HepG2 (cell line): Measurements from ENCODE around the gene PDCD5.

Experiments
- CTCF ChIP-seq: sonication (generic); formaldehyde crosslinking; IDR thresholded peaks from 2 replicates; pipeline ENCODE4 v1.5.0; 2020; ENCODE audit warnings: mild to moderate bottlenecking, missing genetic modification reagents, moderate library complexity
- ERF ChIP-seq: IDR thresholded peaks from 2 replicates; pipeline ENCODE4 v1.6.1; 2018; ENCODE audit warnings: missing biosample characterization, missing genetic modification reagents
- FOXA1 ChIP-seq, 2 experiments: fragments of 450-650 bp in 1 of 2; sonication (generic) in 1 of 2; formaldehyde crosslinking in 1 of 2; IDR thresholded peaks; 2 replicates each; pipeline versions ENCODE4 v1.4.0 to v1.6.1; 2016 to 2020; ENCODE audit warnings: missing genetic modification reagents in 1 of 2
- FOXP4 ChIP-seq: sonication (generic); formaldehyde crosslinking; IDR thresholded peaks from 2 replicates; pipeline ENCODE4 v1.4.0; 2020; ENCODE audit warnings: missing genetic modification reagents
- HDAC2 ChIP-seq: sonication (generic); formaldehyde crosslinking; IDR thresholded peaks from 2 replicates; pipeline ENCODE4 v1.4.0; 2020; ENCODE audit warnings: missing genetic modification reagents
- KAT2B ChIP-seq: fragments of 150-350 bp; IDR thresholded peaks from 2 replicates; pipeline ENCODE4 v1.6.1; 2014; ENCODE audit warnings: low read depth, low read length, borderline replicate concordance
- KLF16 ChIP-seq, 2 experiments: sonication (generic) in 1 of 2; formaldehyde crosslinking in 1 of 2; IDR thresholded peaks; 2 replicates each; pipeline versions ENCODE4 v1.6.1 to v1.8.0; 2016 to 2023; ENCODE audit warnings: missing genetic modification reagents in 2 of 2, missing compliant biosample characterization in 1 of 2
- NFIC ChIP-seq: IDR thresholded peaks from 2 replicates; pipeline ENCODE4 v1.6.1; 2012; ENCODE audit warnings: mild to moderate bottlenecking, low read length, inconsistent platforms
- RXRA ChIP-seq: sonication (generic); formaldehyde crosslinking; IDR thresholded peaks from 2 replicates; pipeline ENCODE4 v1.5.1; 2020; ENCODE audit warnings: missing genetic modification reagents
- ZNF570 ChIP-seq: sonication (generic); formaldehyde crosslinking; IDR thresholded peaks from 2 replicates; pipeline ENCODE4 v1.4.0; 2020; ENCODE audit warnings: mild to moderate bottlenecking, missing genetic modification reagents, borderline replicate concordance

DNA sequence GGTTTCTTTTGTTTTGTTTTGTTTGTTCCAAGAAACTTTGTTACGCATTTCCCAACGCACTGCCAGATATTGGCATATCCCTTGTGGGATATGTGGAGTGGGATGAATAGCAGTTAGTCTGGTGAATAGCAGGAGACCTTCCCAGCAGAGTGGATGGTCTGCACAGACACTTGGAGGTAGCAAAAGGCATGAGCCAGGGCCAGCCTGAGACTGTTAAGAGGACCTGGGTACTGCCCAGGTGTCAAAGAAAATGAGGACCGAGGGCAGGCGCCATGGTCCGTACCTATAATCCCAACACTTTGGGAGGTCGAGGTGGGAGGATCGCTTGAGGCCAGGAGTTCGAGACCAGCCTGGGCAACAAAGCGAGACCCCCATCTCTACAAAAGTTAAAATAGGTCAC, 13.5 kb upstream of the PDCD5 start:
- TF ChIP-seq FOXA1 (IDR thresholded peaks at IDR 0.05) (no peak), FOXA1 (CRISPR knock-in tag; IDR thresholded peaks at IDR 0.05) (no peak), ERF (no peak), KLF16 (CRISPR knock-in tag; IDR thresholded peaks at IDR 0.05) (no peak), HDAC2 (CRISPR knock-in tag) (no peak), ZNF570 (CRISPR knock-in tag) (no peak), RXRA (CRISPR knock-in tag) (no peak), NFIC (no peak), CTCF (CRISPR knock-in tag) (no peak), KAT2B (no peak), FOXP4 (CRISPR knock-in tag) (no peak)
